Skin epidermis (tissue), 12 donors: ENCODE data around the gene PTH1R.

Experiments used
- H3K27ac ChIP-seq, 21 experiments: fragments of 200-600 bp; sonication (generic) in 11 of 21; one replicate each; pipeline ENCODE4 v1.5.0; 2020; ENCODE audit warnings: mild to moderate bottlenecking in 3 of 21, inconsistent platforms in 2 of 21, moderate library complexity in 2 of 21
- H3K4me3 ChIP-seq, 7 experiments: fragments of 200-600 bp; sonication (generic) in 2 of 7; one replicate each; pipeline ENCODE4 v1.5.0; 2020; ENCODE audit warnings: inconsistent platforms in 2 of 7, mild to moderate bottlenecking in 2 of 7, moderate library complexity in 1 of 7

The PTH1R gene

GRCh38 chr3:46952813-46953212 is 75.3 kb downstream of the PTH1R start:
- Histone ChIP-seq H3K27ac (peak overlapping the region in 7 of 21 experiments; percentile 9 to 77 (median 22)), H3K4me3 (no peak overlapping the region)
